Activated CD4-positive, CD25-positive, alpha-beta regulatory T cell treated with anti-CD3 and anti-CD28 coated beads, Interleukin-2, amount 50 U/mL, for 72 hours (primary cell): Measurements from ENCODE around the gene ACIN1.
"Not testable (repeated sequence)": the region's sequence is repeated elsewhere in the genome, so short reads cannot be mapped to it uniquely, and the experiment has no call there.

ENCODE experiments used
- DNase-seq: peaks from one replicate; pipeline ENCODE4 v3.0.0; 2021

Gene ACIN1

GRCh38 chr14:23035303-23036144, 59.4 kb downstream of the ACIN1 start:
- DNase-seq, result no peak

DNA sequence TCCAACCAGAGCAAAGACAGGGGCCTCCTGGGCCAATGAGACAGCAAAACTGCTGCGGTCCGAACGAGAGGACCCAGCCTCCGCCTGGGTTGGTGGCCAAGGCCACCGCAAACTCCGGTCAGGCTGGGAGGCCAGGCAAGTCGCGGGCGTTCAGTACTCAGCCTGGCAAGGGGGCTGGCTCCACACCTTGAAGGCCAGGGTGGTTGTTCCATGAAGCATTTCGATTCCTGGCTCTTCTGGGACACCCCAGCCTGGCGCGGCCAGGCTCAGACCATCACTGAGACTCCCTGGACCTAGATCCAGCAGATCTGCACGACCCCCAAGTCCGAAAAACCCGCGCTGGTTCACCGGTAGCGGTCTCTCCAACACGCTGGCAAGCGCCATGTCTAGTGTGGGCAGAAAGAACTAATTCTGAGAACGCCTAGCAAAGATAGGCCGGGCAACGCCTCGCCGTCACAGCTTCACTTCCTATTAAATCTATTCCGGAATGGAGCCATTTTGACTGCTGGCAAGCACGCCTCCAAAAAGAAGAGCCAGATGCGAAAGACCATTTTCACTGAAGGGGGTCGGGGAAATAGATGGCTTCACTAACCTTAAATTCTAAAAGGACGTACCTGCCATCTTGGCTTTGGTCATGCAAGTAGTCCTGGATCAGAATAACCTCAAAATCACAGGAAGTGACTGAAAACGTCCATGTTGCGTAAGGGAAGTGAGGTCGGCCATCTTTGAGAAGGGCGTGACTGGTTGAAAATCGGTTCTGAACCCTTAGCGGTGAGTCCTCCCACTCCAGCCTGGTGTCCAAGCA, 60.2 kb downstream of the ACIN1 start, which contains the start of gene PSMB5:
TSS of gene PSMB5 (minus strand) at position 403 of the 805 bp plus-strand sequence. CDS start at position 384, 19 bp downstream.
- peak; percentile 78 for DNase-seq

DNA sequence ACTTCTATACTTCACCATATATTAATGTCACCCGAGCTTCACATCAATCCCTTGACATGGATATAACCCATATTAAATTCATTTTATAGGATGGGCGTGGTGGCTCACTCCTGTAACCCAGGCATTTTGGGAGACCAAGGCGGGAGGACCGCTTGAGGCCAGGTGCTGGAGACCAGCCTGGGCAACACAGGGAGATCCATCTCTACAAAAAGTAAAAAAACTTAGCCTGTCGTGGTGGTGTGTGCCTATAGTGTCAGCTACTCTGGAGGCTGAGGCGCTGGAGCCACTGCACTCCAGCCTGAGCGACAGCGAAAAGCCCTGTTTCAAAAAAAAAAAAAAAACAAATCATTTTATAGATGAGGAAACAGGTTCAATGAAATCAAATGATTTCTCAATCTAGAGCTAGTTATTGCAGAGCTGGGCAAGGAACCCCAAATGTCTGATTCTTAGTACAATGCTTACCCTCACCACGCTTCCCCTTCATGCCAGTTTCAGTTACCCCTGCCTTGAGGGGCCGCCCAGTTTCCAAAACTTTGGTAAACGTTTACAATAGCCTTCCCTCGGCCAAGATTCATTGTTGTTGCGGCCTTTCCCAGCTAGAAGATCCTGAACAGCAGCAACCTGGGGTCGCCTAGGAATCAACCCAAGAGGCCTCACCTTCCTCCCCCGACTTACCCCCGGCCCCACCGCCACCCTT, 61.0 kb downstream of the ACIN1 start:
- no peak for DNase-seq

- no peak for DNase-seq
These were observed 61.6 kb downstream of the ACIN1 start for GRCh38 chr14:23033251-23033727.

DNA sequence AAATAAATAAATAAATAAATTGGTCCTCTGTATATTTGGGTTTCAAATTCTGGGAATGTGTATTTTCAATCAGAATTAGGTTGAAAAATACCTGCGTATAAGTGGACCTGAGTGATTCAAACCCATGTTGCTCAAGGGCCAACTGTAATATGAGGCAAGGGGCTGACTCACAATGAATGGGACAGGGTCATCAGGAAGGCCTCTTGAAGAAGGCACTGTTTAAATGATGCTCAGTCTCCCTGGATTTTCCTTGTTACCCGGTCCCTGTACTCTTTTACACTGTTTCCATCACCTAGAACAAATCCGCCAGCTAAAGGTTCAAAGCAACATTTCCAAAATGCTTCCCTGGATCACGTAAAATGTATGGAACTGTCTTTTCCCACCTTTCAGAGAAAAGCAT, 64.0 kb downstream of the ACIN1 start:
- DNase-seq, result no peak

DNA sequence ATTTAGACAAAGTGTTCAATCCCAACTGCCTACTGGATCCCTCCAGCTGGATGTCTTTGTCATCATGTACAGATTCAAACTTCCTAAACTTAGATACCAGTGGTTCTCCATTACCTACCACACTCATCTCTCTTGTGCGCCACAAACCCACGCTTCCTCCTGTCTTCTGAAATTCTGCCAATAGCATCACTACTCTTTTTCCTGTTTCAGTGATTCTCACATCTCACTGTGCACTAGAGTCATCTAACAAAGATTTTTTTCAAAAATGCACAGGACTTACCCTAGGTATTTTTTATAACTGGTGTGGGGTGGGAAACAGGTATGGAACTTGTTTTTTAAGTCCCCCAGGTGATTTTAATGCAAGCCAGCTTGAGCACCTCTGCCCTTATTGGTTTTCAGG, 66.1 kb downstream of the ACIN1 start:
- no peak for DNase-seq

- no peak for DNase-seq
These were observed 69.7 kb downstream of the ACIN1 start for GRCh38 chr14:23025151-23025814.

- no peak for DNase-seq
These were observed 70.3 kb downstream of the ACIN1 start for GRCh38 chr14:23024612-23025075.

DNA sequence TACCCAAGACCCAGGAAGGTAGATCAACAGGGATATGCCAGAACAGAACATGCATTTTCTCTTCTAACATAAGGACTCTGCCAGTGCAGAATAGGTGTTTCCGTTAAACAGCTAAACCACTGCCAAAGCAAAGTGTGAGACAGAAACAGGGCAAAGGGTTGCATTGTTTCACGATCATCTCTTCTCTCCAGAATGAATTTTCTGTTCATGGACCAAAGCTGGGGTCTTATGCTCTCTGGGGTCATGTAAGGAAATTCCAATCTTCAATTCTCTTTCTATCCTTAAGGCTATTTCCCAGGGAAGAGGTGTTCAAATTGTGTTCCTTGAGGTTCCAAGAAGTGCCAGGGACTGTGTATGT, 71.2 kb downstream of the ACIN1 start:
- DNase-seq, result no peak

DNA sequence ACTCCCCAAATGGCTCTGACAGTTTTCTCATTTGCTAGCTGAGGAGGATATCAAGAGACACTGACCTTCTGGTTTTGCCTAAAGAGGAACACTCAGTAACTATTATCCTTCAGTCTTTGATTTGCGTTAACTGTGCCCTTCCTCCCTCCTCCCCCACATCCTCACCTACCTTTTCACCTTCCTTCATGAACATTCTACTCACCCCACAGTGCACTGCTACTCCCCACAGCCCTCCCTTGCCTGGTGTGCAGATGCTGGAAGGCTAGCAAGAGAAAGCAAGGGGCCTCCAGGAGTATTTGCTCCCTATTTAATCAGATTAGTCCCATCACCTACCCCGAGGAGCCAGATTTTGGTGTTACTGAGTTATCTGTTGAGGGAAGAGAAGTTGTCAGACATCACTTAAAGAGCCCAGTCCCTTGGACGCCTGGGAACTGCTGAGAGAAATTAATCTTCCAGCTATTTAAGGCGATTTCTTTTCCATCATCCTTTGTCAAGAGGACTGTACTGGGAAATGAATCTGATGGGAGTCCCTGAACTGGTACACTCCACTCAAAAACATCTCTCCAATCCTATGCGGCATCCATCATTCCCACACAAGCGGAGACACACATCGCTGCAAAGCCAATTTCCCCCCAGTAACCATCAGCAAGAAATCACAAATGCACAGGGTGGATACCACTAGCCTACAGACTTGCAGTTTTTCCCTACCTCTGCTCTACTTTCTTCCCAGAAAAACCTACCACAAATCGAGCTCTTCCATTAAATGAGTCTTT, 71.7 kb downstream of the ACIN1 start:
- DNase-seq, result no peak

DNA sequence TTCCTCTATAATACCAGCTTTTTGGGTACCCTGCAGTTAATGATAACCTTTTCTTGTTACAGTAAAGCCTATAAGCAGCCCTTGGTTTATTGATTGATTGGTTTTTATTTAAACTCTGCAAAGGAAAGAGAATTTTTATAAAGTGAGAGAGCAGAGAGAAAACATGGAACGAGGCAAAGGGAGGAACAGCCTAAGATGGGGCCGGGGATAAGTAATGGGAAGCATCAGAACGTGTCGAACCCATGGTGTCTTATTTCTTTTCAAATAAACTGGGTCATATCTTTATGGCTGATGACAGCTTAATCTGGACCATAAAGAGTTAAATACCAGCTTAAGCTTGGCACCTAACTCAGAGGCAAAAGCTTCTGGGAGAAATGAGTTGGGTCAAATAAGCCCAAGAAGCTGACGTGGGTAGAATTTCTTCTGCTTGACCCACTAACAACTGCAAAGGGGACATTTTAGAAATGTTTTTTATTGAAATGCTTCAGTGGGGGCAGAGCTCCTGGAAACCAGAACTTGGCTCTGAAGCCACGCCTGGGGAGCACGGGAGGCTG, 73.0 kb downstream of the ACIN1 start:
- DNase-seq, result no peak

DNA sequence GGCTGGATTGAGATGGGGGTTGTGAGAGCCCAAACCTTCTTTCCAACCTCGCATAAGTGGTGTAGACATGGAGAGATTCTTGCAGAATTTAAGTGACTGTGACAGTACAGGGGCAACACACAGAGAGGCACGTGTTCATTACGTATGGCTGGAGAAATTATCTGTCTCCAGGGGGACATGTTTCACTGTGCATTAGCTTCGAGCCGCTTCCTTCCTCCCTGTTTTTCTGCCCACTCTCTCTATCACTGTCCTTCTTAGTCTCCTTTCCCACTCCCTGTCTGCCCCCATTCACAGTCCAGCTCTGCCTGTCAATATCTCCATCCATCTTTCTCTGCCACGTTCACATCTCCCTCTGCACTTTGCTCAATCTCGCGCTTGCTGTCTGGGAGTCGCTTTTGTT, 73.5 kb downstream of the ACIN1 start:
- DNase-seq, result no peak

DNA sequence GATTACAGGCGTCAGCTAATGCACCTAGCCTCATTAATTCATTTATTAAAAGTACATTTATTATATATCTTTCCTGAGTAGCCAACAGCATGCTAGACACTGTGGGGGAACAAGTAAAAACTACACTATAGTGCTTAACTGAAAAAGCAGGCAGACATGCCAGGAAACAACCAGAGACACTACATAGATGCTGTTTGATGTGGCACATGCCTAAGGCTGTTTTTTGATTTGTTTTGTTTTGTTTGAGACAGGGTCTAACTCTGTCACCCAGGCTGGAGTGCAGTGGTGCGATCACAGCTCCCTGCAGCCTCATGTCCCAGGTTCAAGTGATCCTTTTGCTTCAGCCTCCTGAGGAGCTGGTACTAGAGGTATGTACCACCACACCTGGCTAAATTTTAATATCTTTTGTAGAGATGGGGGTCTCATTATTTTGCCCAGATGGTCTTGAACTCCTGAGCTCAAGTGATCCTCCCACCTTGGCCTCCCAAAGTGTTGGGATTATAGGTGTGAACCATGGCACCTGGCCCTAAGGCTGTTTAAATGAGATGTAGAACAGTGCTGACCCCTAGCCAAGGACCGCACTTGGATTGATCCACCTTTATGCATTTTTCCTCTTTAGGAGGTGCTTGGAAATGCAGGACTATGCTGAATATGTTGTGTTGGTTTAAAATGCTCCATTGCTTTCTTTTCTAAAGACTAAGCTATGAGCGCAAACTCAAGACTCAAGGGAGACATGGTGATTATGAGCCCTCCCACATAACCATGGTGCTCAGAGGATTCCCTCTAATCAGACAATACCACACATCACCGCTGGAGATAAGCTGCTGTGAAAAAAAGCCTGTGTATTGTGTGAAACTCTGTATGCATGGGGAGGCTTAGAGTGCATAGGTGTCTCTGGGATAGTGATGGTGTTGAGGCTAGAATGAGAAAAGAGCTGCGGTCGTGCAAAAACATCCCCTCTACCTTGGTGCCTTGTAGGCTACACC, 74.5 kb downstream of the ACIN1 start:
- DNase-seq, result no peak

DNA sequence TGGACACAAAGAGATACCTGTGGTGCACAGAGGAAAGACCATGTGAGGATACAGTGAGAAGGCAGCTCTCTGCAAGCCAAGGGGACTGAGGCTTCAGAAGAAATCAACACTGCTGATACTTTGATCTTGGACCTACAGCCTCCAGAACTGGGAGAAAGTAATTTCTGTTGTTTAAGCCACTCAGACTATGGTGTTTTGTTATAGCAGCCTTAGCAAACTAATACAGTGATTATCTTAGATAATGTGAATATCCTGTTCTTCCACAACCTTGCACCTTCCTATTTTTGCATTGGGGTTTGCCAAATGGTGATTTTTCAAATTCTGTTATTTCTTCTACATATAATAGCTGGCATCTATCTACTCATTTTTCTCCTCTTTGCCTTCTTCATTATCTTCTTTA, 76.8 kb downstream of the ACIN1 start:
- DNase-seq, result no peak

GRCh38 chr14:23017091-23017490, 77.8 kb downstream of the ACIN1 start:
- no peak for DNase-seq

GRCh38 chr14:23015618-23016017, 79.3 kb downstream of the ACIN1 start:
- DNase-seq, result no peak

DNA sequence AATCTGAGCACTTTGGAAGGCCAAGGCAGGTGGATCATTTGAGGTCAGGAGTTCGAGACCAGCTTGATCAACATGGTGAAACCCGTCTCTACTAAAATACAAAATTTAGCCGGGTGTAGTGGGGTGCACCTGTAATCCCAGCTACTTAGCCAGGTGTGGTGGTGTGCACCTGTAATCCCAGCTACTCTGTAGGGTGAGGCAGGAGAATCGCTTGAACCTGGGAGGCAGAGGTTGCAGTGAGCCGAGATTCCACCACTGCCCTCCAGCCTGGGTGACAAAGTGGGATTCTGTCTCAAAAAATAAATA, 81.2 kb downstream of the ACIN1 start:
- DNase-seq, result not testable (repeated sequence)

- no peak for DNase-seq
These were observed 81.7 kb downstream of the ACIN1 start for GRCh38 chr14:23013054-23013748.

- DNase-seq, result peak; percentile 83
These were observed 84.8 kb downstream of the ACIN1 start, which contains the start of gene C14orf93 for GRCh38 chr14:23009939-23010726. Gene C14orf93 (minus strand): TSS chr14:23010143. CDS start chr14:22999023, 11,120 bp downstream.
